Keratinocyte (primary cell): ENCODE measurements around the gene SPINK14. TPM values are rescaled to one million over a fixed set of nuclear protein-coding genes. Genes with fewer than 3 reads are reported as not detected.

ENCODE experiments used
- DNase-seq: peaks from one replicate; pipeline ENCODE4 v3.0.0-alpha.2; 2011; ENCODE audit warnings: low read depth, missing footprints, low spot score
- FAIRE-seq: peaks from 2 replicates; lab custom pipeline; 2011; peaks lifted over from hg19 to GRCh38; lab: Jason Lieb, UNC
- H2AFZ ChIP-seq: 2 replicates; pipeline ENCODE4 v1.6.0; 2012; ENCODE audit warnings: low read length, control low read depth, inconsistent platforms; ENCODE audit not compliant: control insufficient read depth
- H3K27ac ChIP-seq: 2 replicates; pipeline ENCODE4 v1.5.1; 2011; ENCODE audit warnings: low read length; ENCODE audit not compliant: control insufficient read depth, insufficient read depth
- H3K27me3 ChIP-seq: 3 replicates; pipeline ENCODE4 v1.6.0; 2011; ENCODE audit warnings: low read length; ENCODE audit not compliant: control insufficient read depth, insufficient read depth; ENCODE audit errors: extremely low read depth
- H3K36me3 ChIP-seq, 2 experiments: 2 replicates in 1 of 2; 3 replicates in 1 of 2; pipeline ENCODE4 v1.5.1; 2011; ENCODE audit warnings: low read length in 2 of 2, mild to moderate bottlenecking in 1 of 2; ENCODE audit not compliant: control insufficient read depth in 2 of 2, insufficient read depth in 2 of 2; ENCODE audit errors: extremely low read depth in 1 of 2
- H3K4me1 ChIP-seq: 3 replicates; pipeline ENCODE4 v1.5.1; 2011; ENCODE audit warnings: low read length; ENCODE audit not compliant: control insufficient read depth, insufficient read depth; ENCODE audit errors: extremely low read depth
- H3K4me2 ChIP-seq: 3 replicates; pipeline ENCODE4 v1.6.0; 2011; ENCODE audit warnings: low read depth, low read length; ENCODE audit not compliant: control insufficient read depth, insufficient read depth; ENCODE audit errors: extremely low read depth
- H3K4me3 ChIP-seq, 3 experiments: fragments of 200-600 bp in 1 of 3; sonication (generic) in 1 of 3; 2 replicates in 2 of 3; 3 replicates in 1 of 3; pipeline ENCODE4 v1.5.1; 2011 to 2016; ENCODE audit warnings: low read length in 3 of 3, mild to moderate bottlenecking in 3 of 3, control low read depth in 2 of 3, inconsistent platforms in 1 of 3, low read depth in 1 of 3, mixed read lengths in 1 of 3, mixed run types in 1 of 3, moderate library complexity in 1 of 3; ENCODE audit not compliant: control insufficient read depth in 2 of 3, insufficient read depth in 2 of 3; ENCODE audit errors: extremely low read depth in 1 of 3
- H3K79me2 ChIP-seq: 2 replicates; pipeline ENCODE4 v1.6.0; 2012; ENCODE audit warnings: low read length; ENCODE audit not compliant: control insufficient read depth, insufficient read depth
- H3K9ac ChIP-seq: 3 replicates; pipeline ENCODE4 v1.6.0; 2011; ENCODE audit warnings: low read length; ENCODE audit not compliant: control insufficient read depth, insufficient read depth; ENCODE audit errors: extremely low read depth
- H3K9me1 ChIP-seq: 3 replicates; pipeline ENCODE4 v1.6.0; 2011; ENCODE audit warnings: low read length; ENCODE audit not compliant: control insufficient read depth, insufficient read depth; ENCODE audit errors: extremely low read depth
- H3K9me3 ChIP-seq: 2 replicates; pipeline ENCODE4 v1.5.1; 2012; ENCODE audit warnings: low read depth, low read length; ENCODE audit not compliant: control insufficient read depth
- H4K20me1 ChIP-seq: 3 replicates; pipeline ENCODE4 v1.6.0; 2011; ENCODE audit warnings: low read length; ENCODE audit not compliant: control insufficient read depth, insufficient read depth; ENCODE audit errors: extremely low read depth
- CTCF ChIP-seq, 3 experiments: IDR thresholded peaks in 1 of 3; conservative IDR thresholded peaks in 1 of 3; optimal IDR thresholded peaks in 1 of 3; 2 replicates in 2 of 3; 3 replicates in 1 of 3; pipeline versions ENCODE3 to v1.5.1; 2011; ENCODE audit warnings: low read length in 3 of 3, mild to moderate bottlenecking in 3 of 3, moderate library complexity in 2 of 3, control low read depth in 1 of 3, inconsistent platforms in 1 of 3; ENCODE audit not compliant: insufficient read depth in 2 of 3; ENCODE audit errors: extremely low read depth in 1 of 3
- EZH2 ChIP-seq: IDR thresholded peaks from one replicate; pipeline ENCODE4 v1.6.1; 2012; ENCODE audit warnings: inconsistent platforms, mild to moderate bottlenecking, low read length, moderate library complexity
- dilution Hi-C: fragments of 300-500 bp; cut with MboI; formaldehyde crosslinking; loops from one replicate; pipeline ENCODE4 v1.7.0; 2020; ENCODE audit warnings: low sequenced_read_pairs; ENCODE audit not compliant: extremely low pct_ligation_motif_present
- polyA plus RNA-seq, 5 experiments: library from polyadenylated mRNA; depleted of rRNA in 3 of 5; stranded (reverse) in 3 of 5; stranded (forward) in 1 of 5; unstranded in 1 of 5; fragments of >200 nt; gene quantifications; 1 replicate in 1 of 5; 2 replicates in 3 of 5; 3 replicates in 1 of 5; pipeline versions ENCODE4 v1.2.1 to v1.2.3, GENCODE V29; 2011 to 2012; ENCODE audit warnings: missing spikeins in 2 of 5, low read depth in 1 of 5, low replicate concordance in 1 of 5

Gene SPINK14
- polyA plus RNA-seq, 1 donor (not counting 4 experiments of a cell fraction or from before 2014, with no cell fraction given) = not detected

DNA sequence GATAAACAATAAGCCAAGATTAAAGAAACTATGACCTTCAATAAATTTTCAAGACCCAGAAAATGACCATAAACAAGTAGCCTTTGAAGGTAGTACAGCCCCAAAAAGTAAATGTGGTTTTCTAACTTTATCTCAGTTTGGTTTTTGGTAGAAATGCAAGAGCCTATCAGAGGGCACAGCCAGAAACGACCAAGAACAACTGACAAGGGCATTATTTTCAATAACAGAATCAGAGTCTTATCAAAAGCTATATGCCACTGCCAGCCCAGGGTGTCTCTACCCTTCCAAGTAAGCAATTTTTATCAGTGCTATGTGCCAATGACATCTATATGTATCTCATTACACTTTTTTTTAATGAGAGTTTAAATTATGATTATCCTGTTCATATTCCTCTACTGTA is 22.7 kb downstream of the SPINK14 start:
- H3K27ac ChIP-seq = no peak overlapping the region
- no peak overlapping the region for H3K9ac ChIP-seq
- no peak overlapping the region for H3K4me3 ChIP-seq
- no peaks in the 10 kb centered on the region for H4K20me1 ChIP-seq
- no peaks in the 10 kb centered on the region for H3K36me3 ChIP-seq
- H3K4me1 ChIP-seq = peaks cover 13% of the 10 kb centered on the region
- TF ChIP-seq EZH2 = no peak
- dilution Hi-C loops = no loop called here
- no peak for DNase-seq
- no peaks in the 10 kb centered on the region for H3K9me3 ChIP-seq
- H3K4me2 ChIP-seq = no peak overlapping the region
- no peak overlapping the region for H2AFZ ChIP-seq
- FAIRE-seq = no peak
- H3K9me1 ChIP-seq = no peaks in the 10 kb centered on the region
- H3K79me2 ChIP-seq = no peaks in the 10 kb centered on the region
- no peaks in the 10 kb centered on the region for H3K27me3 ChIP-seq

DNA sequence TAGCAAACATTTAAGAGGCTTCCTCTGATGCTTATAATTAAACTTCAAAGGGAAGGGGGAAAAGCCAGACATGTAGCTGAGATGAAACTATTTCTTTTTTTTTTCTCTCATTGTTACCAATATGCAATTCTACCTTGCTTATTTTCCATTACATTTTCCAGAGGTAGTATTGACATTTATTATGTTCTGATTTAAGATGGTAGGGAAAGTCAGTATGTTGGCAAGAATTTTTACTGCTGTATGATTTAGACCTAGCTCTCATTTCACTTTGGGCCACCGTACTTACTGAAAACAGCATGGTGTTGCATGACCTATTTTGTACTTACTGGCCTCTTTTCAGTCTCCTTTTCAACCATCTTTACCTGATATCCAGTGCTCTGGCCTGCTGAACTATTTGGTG is 24.9 kb downstream of the SPINK14 start:
- H3K4me1 ChIP-seq = peaks cover 9% of the 10 kb centered on the region
- H4K20me1 ChIP-seq = no peaks in the 10 kb centered on the region
- H3K4me2 ChIP-seq = no peak overlapping the region
- TF ChIP-seq CTCF (optimal IDR thresholded peaks at IDR 0.05 in 1 of 3, IDR thresholded peaks at IDR 0.05 in 1 of 3, conservative IDR thresholded peaks at IDR 0.05 in 1 of 3; ENCODE audit: extremely low read depth in 1 of 3, insufficient read depth in 2 of 3, low read length in 3 of 3) (no peak), EZH2 (no peak)
- H3K9me3 ChIP-seq = no peaks in the 10 kb centered on the region
- no peaks in the 10 kb centered on the region for H3K9me1 ChIP-seq
- no peak overlapping the region for H2AFZ ChIP-seq
- H3K79me2 ChIP-seq = no peaks in the 10 kb centered on the region
- FAIRE-seq (no peak), DNase-seq (no peak)
- no peak overlapping the region for H3K27ac ChIP-seq
- H3K36me3 ChIP-seq = no peaks in the 10 kb centered on the region
- H3K9ac ChIP-seq = no peak overlapping the region
- no peaks in the 10 kb centered on the region for H3K27me3 ChIP-seq
- dilution Hi-C loops = no loop called here
- H3K4me3 ChIP-seq = no peak overlapping the region

GRCh38 chr5:148201151-148201550 is 32.8 kb downstream of the SPINK14 start:
- TF ChIP-seq CTCF (optimal IDR thresholded peaks at IDR 0.05 in 1 of 3, IDR thresholded peaks at IDR 0.05 in 1 of 3, conservative IDR thresholded peaks at IDR 0.05 in 1 of 3; ENCODE audit: extremely low read depth in 1 of 3, insufficient read depth in 2 of 3, low read length in 3 of 3) = no peak
- TF ChIP-seq EZH2 = no peak
- DNase-seq = no peak
- no peak for FAIRE-seq
- Histone ChIP-seq H3K9me1 (no peaks in the 10 kb centered on the region), H2AFZ (no peak overlapping the region), H3K4me1 (peaks cover 20% of the 10 kb centered on the region), H4K20me1 (no peaks in the 10 kb centered on the region), H3K79me2 (no peaks in the 10 kb centered on the region), H3K36me3 (no peaks in the 10 kb centered on the region), H3K4me2 (no peak overlapping the region), H3K9ac (no peak overlapping the region), H3K27ac (no peak overlapping the region), H3K4me3 (no peak overlapping the region), H3K9me3 (no peaks in the 10 kb centered on the region), H3K27me3 (no peaks in the 10 kb centered on the region)
- dilution Hi-C loops = no loop called here
